HepG2 (cell line): ENCODE results near the gene DRD1. TPM values are rescaled to one million over a fixed set of nuclear protein-coding genes. Genes with fewer than 3 reads are reported as not detected.

Experiments
- ARHGAP35 ChIP-seq: sonication (generic); formaldehyde crosslinking; IDR thresholded peaks from 2 replicates; pipeline ENCODE4 v1.9.0; 2022; ENCODE audit warnings: mild to moderate bottlenecking, inconsistent platforms, moderate library complexity, missing genetic modification reagents, borderline replicate concordance
- FOXP1 ChIP-seq, 2 experiments: fragments of 450-650 bp in 1 of 2; IDR thresholded peaks; 2 replicates each; pipeline ENCODE4 v1.6.1; 2017 to 2018; ENCODE audit warnings: antibody characterized with exemption in 1 of 2
- GTF2F1 ChIP-seq: fragments of 150-350 bp; IDR thresholded peaks from 2 replicates; pipeline ENCODE4 v1.6.1; 2014; ENCODE audit warnings: low read length
- KLF6 ChIP-seq: IDR thresholded peaks from 2 replicates; pipeline ENCODE4 v1.8.0; 2016; ENCODE audit warnings: missing biosample characterization, missing genetic modification reagents
- MTA1 ChIP-seq: sonication (generic); formaldehyde crosslinking; IDR thresholded peaks from 2 replicates; pipeline ENCODE4 v1.4.0; 2020; ENCODE audit warnings: missing genetic modification reagents, mild to moderate bottlenecking, borderline replicate concordance
- NCOR1 ChIP-seq: fragments of 200-600 bp; sonication (generic); IDR thresholded peaks from 2 replicates; pipeline ENCODE4 v1.7.0; 2017; ENCODE audit warnings: antibody characterized with exemption, low read length, borderline replicate concordance
- NKX3-1 ChIP-seq: sonication (generic); formaldehyde crosslinking; IDR thresholded peaks from 2 replicates; pipeline ENCODE4 v1.5.0; 2020; ENCODE audit warnings: missing genetic modification reagents
- PAF1 ChIP-seq: IDR thresholded peaks from 2 replicates; pipeline ENCODE4 v1.6.1; 2016; ENCODE audit warnings: missing genetic modification reagents, missing compliant biosample characterization
- STAG1 ChIP-seq: sonication (generic); formaldehyde crosslinking; IDR thresholded peaks from 2 replicates; pipeline ENCODE4 v1.4.0; 2020; ENCODE audit warnings: missing genetic modification reagents
- TARDBP ChIP-seq: sonication (generic); formaldehyde crosslinking; IDR thresholded peaks from 2 replicates; pipeline ENCODE4 v1.8.0; 2022; ENCODE audit warnings: mild to moderate bottlenecking, missing genetic modification reagents
- TP53 ChIP-seq: sonication (generic); formaldehyde crosslinking; conservative IDR thresholded peaks from 2 replicates; pipeline ENCODE4 v1.4.0; 2020; ENCODE audit warnings: missing genetic modification reagents
- ZNF256 ChIP-seq: sonication (generic); formaldehyde crosslinking; conservative IDR thresholded peaks from 2 replicates; pipeline ENCODE4 v1.4.0; 2020; ENCODE audit warnings: missing genetic modification reagents
- ZNF260 ChIP-seq: sonication (generic); formaldehyde crosslinking; IDR thresholded peaks from 2 replicates; pipeline ENCODE4 v1.4.0; 2020; ENCODE audit warnings: missing genetic modification reagents, low read depth, mild to moderate bottlenecking, borderline replicate concordance
- ZNF296 ChIP-seq: sonication (generic); formaldehyde crosslinking; conservative IDR thresholded peaks from 2 replicates; pipeline ENCODE4 v1.5.0; 2020; ENCODE audit warnings: mild to moderate bottlenecking, missing genetic modification reagents
- ZNF839 ChIP-seq: sonication (generic); formaldehyde crosslinking; IDR thresholded peaks from 2 replicates; pipeline ENCODE4 v1.4.0; 2020; ENCODE audit warnings: missing genetic modification reagents, mild to moderate bottlenecking, borderline replicate concordance
- polyA plus RNA-seq, 8 experiments: library from polyadenylated mRNA; depleted of rRNA in 3 of 8; stranded (reverse) in 7 of 8; unstranded in 1 of 8; fragments of >200 nt; fragmentation: Illumina TruSeq in 4 of 8; extraction: Trizol in 4 of 8; gene quantifications; 2 replicates each; pipeline versions ENCODE4 v1.2.1 to v1.2.3, GENCODE V29; 2011 to 2016; ENCODE audit warnings: low read depth in 4 of 8, missing spikeins in 1 of 8, mixed read lengths in 1 of 8; ENCODE audit not compliant: insufficient read depth in 1 of 8
- total RNA-seq, 5 experiments: library from RNA; depleted of rRNA; stranded (reverse); fragments of >200 nt; fragmentation: Illumina TruSeq; extraction: Trizol; gene quantifications; 2 replicates each; pipeline ENCODE4 v1.2.3, GENCODE V29; 2016; ENCODE audit warnings: low read depth in 1 of 5
- TF ChIP-seq, protein P1 (sequence below): sonication (generic); formaldehyde crosslinking; IDR thresholded peaks from 2 replicates; pipeline ENCODE4 v1.5.1; 2020; ENCODE audit warnings: mild to moderate bottlenecking, missing genetic modification reagents, borderline replicate concordance
- TF ChIP-seq, protein P2 (sequence below), 2 experiments: fragments of 450-650 bp in 1 of 2; sonication (generic) in 1 of 2; formaldehyde crosslinking; IDR thresholded peaks; 2 replicates each; pipeline versions ENCODE4 v1.5.0 to v1.8.0; 2020 to 2022; ENCODE audit warnings: mild to moderate bottlenecking in 1 of 2, missing genetic modification reagents in 1 of 2
- TF ChIP-seq, protein P3 (sequence below): sonication (generic); formaldehyde crosslinking; IDR thresholded peaks from 2 replicates; pipeline ENCODE4 v1.4.0; 2020; ENCODE audit warnings: missing genetic modification reagents, borderline replicate concordance
- TF ChIP-seq, protein P4 (sequence below): sonication (generic); formaldehyde crosslinking; IDR thresholded peaks from 2 replicates; pipeline ENCODE4 v1.8.1; 2023; ENCODE audit warnings: mild to moderate bottlenecking, missing genetic modification reagents, borderline replicate concordance
- TF ChIP-seq, protein P5 (sequence below): sonication (generic); formaldehyde crosslinking; IDR thresholded peaks from 2 replicates; pipeline ENCODE4 v1.4.0; 2020; ENCODE audit warnings: mild to moderate bottlenecking, missing genetic modification reagents

Gene DRD1
- total and polyA plus RNA-seq, 2 of the 13 experiments (the other 11 are each of a cell fraction or from before 2014, with no cell fraction given), result not detected

DNA sequence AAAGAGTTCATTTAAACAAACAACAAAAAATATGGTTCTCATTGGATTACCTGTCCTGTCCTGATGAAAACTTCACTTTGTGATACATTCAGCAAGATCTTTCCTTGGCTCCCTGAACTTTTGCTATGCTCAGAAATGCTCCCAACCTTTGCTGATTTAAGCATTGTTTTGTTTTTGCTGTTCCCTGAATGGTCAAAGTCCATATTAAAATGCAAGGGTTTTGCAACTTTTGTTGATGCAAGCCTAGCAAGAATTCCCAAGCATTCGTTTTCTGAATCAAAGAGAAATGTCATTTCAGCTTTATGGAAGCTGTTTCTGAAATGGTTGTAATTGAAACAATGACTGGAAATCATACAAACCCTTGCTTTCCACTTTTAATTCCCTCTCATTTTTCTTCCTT, 31.3 kb upstream of the DRD1 start (continued):
- TF ChIP-seq, protein P1, sequence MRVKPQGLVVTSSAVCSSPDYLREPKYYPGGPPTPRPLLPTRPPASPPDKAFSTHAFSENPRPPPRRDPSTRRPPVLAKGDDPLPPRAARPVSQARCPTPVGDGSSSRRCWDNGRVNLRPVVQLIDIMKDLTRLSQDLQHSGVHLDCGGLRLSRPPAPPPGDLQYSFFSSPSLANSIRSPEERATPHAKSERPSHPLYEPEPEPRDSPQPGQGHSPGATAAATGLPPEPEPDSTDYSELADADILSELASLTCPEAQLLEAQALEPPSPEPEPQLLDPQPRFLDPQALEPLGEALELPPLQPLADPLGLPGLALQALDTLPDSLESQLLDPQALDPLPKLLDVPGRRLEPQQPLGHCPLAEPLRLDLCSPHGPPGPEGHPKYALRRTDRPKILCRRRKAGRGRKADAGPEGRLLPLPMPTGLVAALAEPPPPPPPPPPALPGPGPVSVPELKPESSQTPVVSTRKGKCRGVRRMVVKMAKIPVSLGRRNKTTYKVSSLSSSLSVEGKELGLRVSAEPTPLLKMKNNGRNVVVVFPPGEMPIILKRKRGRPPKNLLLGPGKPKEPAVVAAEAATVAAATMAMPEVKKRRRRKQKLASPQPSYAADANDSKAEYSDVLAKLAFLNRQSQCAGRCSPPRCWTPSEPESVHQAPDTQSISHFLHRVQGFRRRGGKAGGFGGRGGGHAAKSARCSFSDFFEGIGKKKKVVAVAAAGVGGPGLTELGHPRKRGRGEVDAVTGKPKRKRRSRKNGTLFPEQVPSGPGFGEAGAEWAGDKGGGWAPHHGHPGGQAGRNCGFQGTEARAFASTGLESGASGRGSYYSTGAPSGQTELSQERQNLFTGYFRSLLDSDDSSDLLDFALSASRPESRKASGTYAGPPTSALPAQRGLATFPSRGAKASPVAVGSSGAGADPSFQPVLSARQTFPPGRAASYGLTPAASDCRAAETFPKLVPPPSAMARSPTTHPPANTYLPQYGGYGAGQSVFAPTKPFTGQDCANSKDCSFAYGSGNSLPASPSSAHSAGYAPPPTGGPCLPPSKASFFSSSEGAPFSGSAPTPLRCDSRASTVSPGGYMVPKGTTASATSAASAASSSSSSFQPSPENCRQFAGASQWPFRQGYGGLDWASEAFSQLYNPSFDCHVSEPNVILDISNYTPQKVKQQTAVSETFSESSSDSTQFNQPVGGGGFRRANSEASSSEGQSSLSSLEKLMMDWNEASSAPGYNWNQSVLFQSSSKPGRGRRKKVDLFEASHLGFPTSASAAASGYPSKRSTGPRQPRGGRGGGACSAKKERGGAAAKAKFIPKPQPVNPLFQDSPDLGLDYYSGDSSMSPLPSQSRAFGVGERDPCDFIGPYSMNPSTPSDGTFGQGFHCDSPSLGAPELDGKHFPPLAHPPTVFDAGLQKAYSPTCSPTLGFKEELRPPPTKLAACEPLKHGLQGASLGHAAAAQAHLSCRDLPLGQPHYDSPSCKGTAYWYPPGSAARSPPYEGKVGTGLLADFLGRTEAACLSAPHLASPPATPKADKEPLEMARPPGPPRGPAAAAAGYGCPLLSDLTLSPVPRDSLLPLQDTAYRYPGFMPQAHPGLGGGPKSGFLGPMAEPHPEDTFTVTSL, result peak; percentile 23; the same call in 1 of the 2 replicates
- TF ChIP-seq, protein P2, sequence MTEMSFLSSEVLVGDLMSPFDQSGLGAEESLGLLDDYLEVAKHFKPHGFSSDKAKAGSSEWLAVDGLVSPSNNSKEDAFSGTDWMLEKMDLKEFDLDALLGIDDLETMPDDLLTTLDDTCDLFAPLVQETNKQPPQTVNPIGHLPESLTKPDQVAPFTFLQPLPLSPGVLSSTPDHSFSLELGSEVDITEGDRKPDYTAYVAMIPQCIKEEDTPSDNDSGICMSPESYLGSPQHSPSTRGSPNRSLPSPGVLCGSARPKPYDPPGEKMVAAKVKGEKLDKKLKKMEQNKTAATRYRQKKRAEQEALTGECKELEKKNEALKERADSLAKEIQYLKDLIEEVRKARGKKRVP (CRISPR knock-in tag; IDR thresholded peaks at IDR 0.05), result peak in 1 of 2 experiments; percentile 83; a peak in 2 of 4 replicates
- TF ChIP-seq PAF1 (CRISPR knock-in tag) (no peak), GTF2F1 (no peak), ZNF296 (CRISPR knock-in tag) (no peak), KLF6 (CRISPR knock-in tag) (no peak), ARHGAP35 (CRISPR knock-in tag) (no peak), NCOR1 (peak; percentile 73), MTA1 (no peak), TP53 (no peak), ZNF260 (CRISPR knock-in tag) (no peak), ZNF839 (CRISPR knock-in tag) (no peak), STAG1 (CRISPR knock-in tag) (no peak), FOXP1 (IDR thresholded peaks at IDR 0.05) (no peak), FOXP1 (CRISPR knock-in tag; IDR thresholded peaks at IDR 0.05) (peak; percentile 62; the same call in 1 of the 2 replicates), ZNF256 (CRISPR knock-in tag) (no peak), TARDBP (CRISPR knock-in tag) (no peak), NKX3-1 (CRISPR knock-in tag) (no peak)
- TF ChIP-seq, protein P3, sequence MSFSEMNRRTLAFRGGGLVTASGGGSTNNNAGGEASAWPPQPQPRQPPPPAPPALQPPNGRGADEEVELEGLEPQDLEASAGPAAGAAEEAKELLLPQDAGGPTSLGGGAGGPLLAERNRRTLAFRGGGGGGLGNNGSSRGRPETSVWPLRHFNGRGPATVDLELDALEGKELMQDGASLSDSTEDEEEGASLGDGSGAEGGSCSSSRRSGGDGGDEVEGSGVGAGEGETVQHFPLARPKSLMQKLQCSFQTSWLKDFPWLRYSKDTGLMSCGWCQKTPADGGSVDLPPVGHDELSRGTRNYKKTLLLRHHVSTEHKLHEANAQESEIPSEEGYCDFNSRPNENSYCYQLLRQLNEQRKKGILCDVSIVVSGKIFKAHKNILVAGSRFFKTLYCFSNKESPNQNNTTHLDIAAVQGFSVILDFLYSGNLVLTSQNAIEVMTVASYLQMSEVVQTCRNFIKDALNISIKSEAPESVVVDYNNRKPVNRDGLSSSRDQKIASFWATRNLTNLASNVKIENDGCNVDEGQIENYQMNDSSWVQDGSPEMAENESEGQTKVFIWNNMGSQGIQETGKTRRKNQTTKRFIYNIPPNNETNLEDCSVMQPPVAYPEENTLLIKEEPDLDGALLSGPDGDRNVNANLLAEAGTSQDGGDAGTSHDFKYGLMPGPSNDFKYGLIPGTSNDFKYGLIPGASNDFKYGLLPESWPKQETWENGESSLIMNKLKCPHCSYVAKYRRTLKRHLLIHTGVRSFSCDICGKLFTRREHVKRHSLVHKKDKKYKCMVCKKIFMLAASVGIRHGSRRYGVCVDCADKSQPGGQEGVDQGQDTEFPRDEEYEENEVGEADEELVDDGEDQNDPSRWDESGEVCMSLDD, result no peak
- TF ChIP-seq, protein P4, sequence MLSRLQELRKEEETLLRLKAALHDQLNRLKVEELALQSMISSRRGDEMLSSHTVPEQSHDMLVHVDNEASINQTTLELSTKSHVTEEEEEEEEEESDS (CRISPR knock-in tag), result no peak
- TF ChIP-seq, protein P5, sequence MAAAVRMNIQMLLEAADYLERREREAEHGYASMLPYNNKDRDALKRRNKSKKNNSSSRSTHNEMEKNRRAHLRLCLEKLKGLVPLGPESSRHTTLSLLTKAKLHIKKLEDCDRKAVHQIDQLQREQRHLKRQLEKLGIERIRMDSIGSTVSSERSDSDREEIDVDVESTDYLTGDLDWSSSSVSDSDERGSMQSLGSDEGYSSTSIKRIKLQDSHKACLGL (CRISPR knock-in tag), result no peak
